ENCODE data around the gene BMP8B. TPM values are rescaled to one million over a fixed set of nuclear protein-coding genes. Genes with fewer than 3 reads are reported as not detected.

BMP8B gene
- total RNA-seq, 1 donor from 2014 or later, result 0.16 TPM

GRCh38 chr1:39727221-39727931, 61.3 kb downstream of the BMP8B start:
- H4K20me1 ChIP-seq (ENCODE audit: insufficient read depth, low read length), result no peaks in the 10 kb centered on the region
- no peaks in the 10 kb centered on the region for H3K9me3 Mint-ChIP-seq (ENCODE audit: unreplicated experiment)
- no peak for FAIRE-seq
- H3K4me3 Mint-ChIP-seq (ENCODE audit: unreplicated experiment), result no peak overlapping the region
- no peaks in the 10 kb centered on the region for H3K9me3 ChIP-seq (ENCODE audit: insufficient read depth, low read depth, low read length)
- peaks cover 7% of the 10 kb centered on the region for H3K4me1 Mint-ChIP-seq (ENCODE audit: low read depth, unreplicated experiment)
- peaks cover 67% of the 10 kb centered on the region for H3K27me3 ChIP-seq (ENCODE audit: insufficient read depth, low read length)
- no peak overlapping the region for H3K9ac ChIP-seq (ENCODE audit: low read length)
- H3K27me3 Mint-ChIP-seq (ENCODE audit: low read depth, unreplicated experiment), result peaks cover 74% of the 10 kb centered on the region
- no peaks in the 10 kb centered on the region for H3K79me2 ChIP-seq (ENCODE audit: insufficient read depth, low read length)
- H3K36me3 ChIP-seq (ENCODE audit: insufficient read depth, low read length), result no peaks in the 10 kb centered on the region
- DNase-seq (ENCODE audit: low read depth), result no peak
- no peak overlapping the region for H3K27ac ChIP-seq (ENCODE audit: low read depth, low read length)
- H2AFZ ChIP-seq (ENCODE audit: low read depth, low read length), result no peak overlapping the region
- TF ChIP-seq CTCF (IDR thresholded peaks at IDR 0.05; ENCODE audit: insufficient read depth, low read depth, low read length) (no peak), EZH2 (IDR thresholded peaks at IDR 0.05; ENCODE audit: insufficient read depth, low read length) (no peak)
- H3K4me3 ChIP-seq (ENCODE audit: insufficient read depth, low read depth, low read length), result no peak overlapping the region
- no peak overlapping the region for H3K4me2 ChIP-seq (ENCODE audit: low read length)
- H3K27ac Mint-ChIP-seq (ENCODE audit: unreplicated experiment), result no peak overlapping the region
- peaks cover 3% of the 10 kb centered on the region for H3K36me3 Mint-ChIP-seq (ENCODE audit: low read depth, unreplicated experiment)
- no peaks in the 10 kb centered on the region for H3K4me1 ChIP-seq (ENCODE audit: insufficient read depth, low read length)

- Mint-ChIP-seq H3K4me3 (ENCODE audit: unreplicated experiment) (no peak overlapping the region), H3K27me3 (ENCODE audit: low read depth, unreplicated experiment) (peaks cover 79% of the 10 kb centered on the region), H3K4me1 (ENCODE audit: low read depth, unreplicated experiment) (peaks cover 7% of the 10 kb centered on the region), H3K27ac (ENCODE audit: unreplicated experiment) (no peak overlapping the region), H3K36me3 (ENCODE audit: low read depth, unreplicated experiment) (peaks cover 3% of the 10 kb centered on the region), H3K9me3 (ENCODE audit: unreplicated experiment) (no peaks in the 10 kb centered on the region)
- no peaks in the 10 kb centered on the region for H3K9me3 ChIP-seq (ENCODE audit: insufficient read depth, low read depth, low read length)
- no peaks in the 10 kb centered on the region for H3K36me3 ChIP-seq (ENCODE audit: insufficient read depth, low read length)
- no peak for DNase-seq (ENCODE audit: low read depth)
- H4K20me1 ChIP-seq (ENCODE audit: insufficient read depth, low read length), result no peaks in the 10 kb centered on the region
- TF ChIP-seq EZH2 (IDR thresholded peaks at IDR 0.05; ENCODE audit: insufficient read depth, low read length) (no peak), CTCF (IDR thresholded peaks at IDR 0.05; ENCODE audit: insufficient read depth, low read depth, low read length) (no peak)
- H2AFZ ChIP-seq (ENCODE audit: low read depth, low read length), result no peak overlapping the region
- no peak for FAIRE-seq
- H3K4me3 ChIP-seq (ENCODE audit: insufficient read depth, low read depth, low read length), result no peak overlapping the region
- peaks cover 70% of the 10 kb centered on the region for H3K27me3 ChIP-seq (ENCODE audit: insufficient read depth, low read length)
- H3K9ac ChIP-seq (ENCODE audit: low read length), result no peak overlapping the region
- no peak overlapping the region for H3K27ac ChIP-seq (ENCODE audit: low read depth, low read length)
- no peak overlapping the region for H3K4me2 ChIP-seq (ENCODE audit: low read length)
- no peaks in the 10 kb centered on the region for H3K4me1 ChIP-seq (ENCODE audit: insufficient read depth, low read length)
- no peaks in the 10 kb centered on the region for H3K79me2 ChIP-seq (ENCODE audit: insufficient read depth, low read length)
Observed at GRCh38 chr1:39726600-39726999, 62.1 kb downstream of the BMP8B start.

- Histone ChIP-seq H3K27ac (ENCODE audit: low read depth, low read length) (no peak overlapping the region), H3K27me3 (ENCODE audit: insufficient read depth, low read length) (peaks cover 55% of the 10 kb centered on the region), H3K9me3 (ENCODE audit: insufficient read depth, low read depth, low read length) (no peaks in the 10 kb centered on the region), H3K36me3 (ENCODE audit: insufficient read depth, low read length) (no peaks in the 10 kb centered on the region), H4K20me1 (ENCODE audit: insufficient read depth, low read length) (no peaks in the 10 kb centered on the region), H3K4me1 (ENCODE audit: insufficient read depth, low read length) (no peaks in the 10 kb centered on the region), H3K4me3 (ENCODE audit: insufficient read depth, low read depth, low read length) (no peak overlapping the region), H3K79me2 (ENCODE audit: insufficient read depth, low read length) (no peaks in the 10 kb centered on the region), H2AFZ (ENCODE audit: low read depth, low read length) (no peak overlapping the region), H3K9ac (ENCODE audit: low read length) (no peak overlapping the region), H3K4me2 (ENCODE audit: low read length) (no peak overlapping the region)
- peaks cover 71% of the 10 kb centered on the region for H3K27me3 Mint-ChIP-seq (ENCODE audit: low read depth, unreplicated experiment)
- H3K27ac Mint-ChIP-seq (ENCODE audit: unreplicated experiment), result no peak overlapping the region
- no peak overlapping the region for H3K4me3 Mint-ChIP-seq (ENCODE audit: unreplicated experiment)
- TF ChIP-seq EZH2 (IDR thresholded peaks at IDR 0.05; ENCODE audit: insufficient read depth, low read length) (no peak), CTCF (IDR thresholded peaks at IDR 0.05; ENCODE audit: insufficient read depth, low read depth, low read length) (no peak)
- FAIRE-seq (no peak), DNase-seq (ENCODE audit: low read depth) (no peak)
- no peaks in the 10 kb centered on the region for H3K9me3 Mint-ChIP-seq (ENCODE audit: unreplicated experiment)
- peaks cover 3% of the 10 kb centered on the region for H3K36me3 Mint-ChIP-seq (ENCODE audit: low read depth, unreplicated experiment)
- no peaks in the 10 kb centered on the region for H3K4me1 Mint-ChIP-seq (ENCODE audit: low read depth, unreplicated experiment)
Observed at GRCh38 chr1:39722495-39722894, 66.2 kb downstream of the BMP8B start.

All from astrocyte (in vitro differentiated cells and primary cell).